ENCODE measurements around the gene KRT10.

The KRT10 gene

GRCh38 chr17:40779181-40779909 is 43.1 kb downstream of the KRT10 start:
- no peak for DNase-seq (ENCODE audit: low read depth)
- H3K4me3 ChIP-seq (ENCODE audit: low read depth, low read length) = no peak overlapping the region

GRCh38 chr17:40778461-40778860 is 44.0 kb downstream of the KRT10 start:
- no peak for DNase-seq (ENCODE audit: low read depth)
- no peak for TF ChIP-seq CTCF (conservative IDR thresholded peaks at IDR 0.05; ENCODE audit: low read depth, low read length)
- H3K4me3 ChIP-seq (ENCODE audit: low read depth, low read length) = no peak overlapping the region

More at GRCh38 chr17:40779181-40779909, 43.1 kb downstream of the KRT10 start:
- TF ChIP-seq CTCF (conservative IDR thresholded peaks at IDR 0.05; ENCODE audit: low read depth, low read length) = no peak

GRCh38 chr17:40777971-40778370 is 44.4 kb downstream of the KRT10 start:
- TF ChIP-seq CTCF (conservative IDR thresholded peaks at IDR 0.05; ENCODE audit: low read depth, low read length) = no peak
- DNase-seq (ENCODE audit: low read depth) = no peak
- H3K4me3 ChIP-seq (ENCODE audit: low read depth, low read length) = no peak overlapping the region

- no peak for DNase-seq (ENCODE audit: low read depth)
- H3K4me3 ChIP-seq (ENCODE audit: low read depth, low read length) = no peak overlapping the region
- TF ChIP-seq CTCF (conservative IDR thresholded peaks at IDR 0.05; ENCODE audit: low read depth, low read length) = no peak
These were observed 45.0 kb downstream of the KRT10 start for GRCh38 chr17:40777459-40777858.

- no peak for TF ChIP-seq CTCF (conservative IDR thresholded peaks at IDR 0.05; ENCODE audit: low read depth, low read length)
- no peak overlapping the region for H3K4me3 ChIP-seq (ENCODE audit: low read depth, low read length)
- no peak for DNase-seq (ENCODE audit: low read depth)
These were observed 46.5 kb downstream of the KRT10 start for GRCh38 chr17:40775945-40776344.

GRCh38 chr17:40772101-40772500 is 50.3 kb downstream of the KRT10 start, which contains the start of gene KRT26:
TSS of gene KRT26 (minus strand) at chr17:40772201. CDS start at chr17:40772113, 88 bp downstream.
- TF ChIP-seq CTCF (conservative IDR thresholded peaks at IDR 0.05; ENCODE audit: low read depth, low read length) = no peak
- no peak within 1 kb of the TSS for H3K4me3 ChIP-seq (ENCODE audit: low read depth, low read length)
- DNase-seq (ENCODE audit: low read depth) = no peak

All from choroid plexus epithelial cell (primary cell).